WTC11 (cell line): Measurements from ENCODE around the gene PRKAG2. TPM values are rescaled to one million over a fixed set of nuclear protein-coding genes. Genes with fewer than 3 reads are reported as not detected.

Experiments used
- ATAC-seq: fragments of 200-7000 bp; cut with Tn5 transposase; 2 replicates; pipeline ENCODE4 v1.10.0; 2021; ENCODE audit warnings: mild to moderate bottlenecking, moderate library complexity
- CTCF ChIA-PET: fragments of 300-600 bp; sonication (Branson Sonifier 250); formaldehyde crosslinking; loops from one replicate; lab custom pipeline; 2021; ENCODE audit warnings: antibody characterized with exemption; lab: Charles Lee
- POLR2A ChIA-PET: fragments of 350-600 bp; sonication (Branson Sonifier 250); formaldehyde crosslinking; loops from one replicate; lab custom pipeline; 2021; ENCODE audit warnings: antibody characterized with exemption; lab: Charles Lee
- DNase-seq: peaks from one replicate; pipeline ENCODE4 v3.0.0; 2021; ENCODE audit warnings: low spot score
- H3K27ac Mint-ChIP-seq: 2 replicates; pipeline ENCODE4 v1.8.0; 2021; ENCODE audit warnings: mixed read lengths
- H3K27me3 Mint-ChIP-seq: 2 replicates; pipeline ENCODE4 v1.8.0; 2021; ENCODE audit warnings: low read depth, mild to moderate bottlenecking, moderate library complexity, mixed read lengths
- H3K36me3 Mint-ChIP-seq: 2 replicates; pipeline ENCODE4 v1.8.0; 2021; ENCODE audit warnings: mixed read lengths
- H3K4me1 Mint-ChIP-seq: 2 replicates; pipeline ENCODE4 v1.8.0; 2022; ENCODE audit warnings: mixed read lengths
- H3K4me3 Mint-ChIP-seq: 2 replicates; pipeline ENCODE4 v1.8.0; 2021; ENCODE audit warnings: mild to moderate bottlenecking, moderate library complexity, mixed read lengths
- H3K9me3 Mint-ChIP-seq: 2 replicates; pipeline ENCODE4 v1.8.0; 2021; ENCODE audit warnings: mixed read lengths
- ATF1 ChIP-seq: sonication (generic); formaldehyde crosslinking; IDR thresholded peaks from 2 replicates; pipeline ENCODE4 v1.8.1; 2023; ENCODE audit warnings: mild to moderate bottlenecking, moderate library complexity, missing genetic modification reagents
- CREM ChIP-seq: sonication (generic); formaldehyde crosslinking; IDR thresholded peaks from 2 replicates; pipeline ENCODE4 v1.8.1; 2022; ENCODE audit warnings: mild to moderate bottlenecking, missing genetic modification reagents, moderate library complexity
- ELF4 ChIP-seq: sonication (generic); formaldehyde crosslinking; IDR thresholded peaks from 2 replicates; pipeline ENCODE4 v1.8.1; 2022; ENCODE audit warnings: low read depth, mild to moderate bottlenecking, moderate library complexity, missing genetic modification reagents
- ESRRA ChIP-seq: sonication (generic); formaldehyde crosslinking; IDR thresholded peaks from 2 replicates; pipeline ENCODE4 v1.8.1; 2022; ENCODE audit warnings: mild to moderate bottlenecking, missing genetic modification reagents, borderline replicate concordance
- JAZF1 ChIP-seq: fragments of 250-450 bp; sonication (Bioruptor Pico); IDR thresholded peaks from 2 replicates; pipeline ENCODE4 v1.9.0; 2021; ENCODE audit warnings: moderate library complexity, mild to moderate bottlenecking, inconsistent platforms
- MYBL2 ChIP-seq: sonication (generic); formaldehyde crosslinking; IDR thresholded peaks from 2 replicates; pipeline ENCODE4 v1.8.1; 2023; ENCODE audit warnings: mild to moderate bottlenecking, moderate library complexity, missing genetic modification reagents
- NFYB ChIP-seq: sonication (generic); formaldehyde crosslinking; conservative IDR thresholded peaks from 2 replicates; pipeline ENCODE4 v1.8.0; 2022; ENCODE audit warnings: low read depth, missing genetic modification reagents
- NR2C2 ChIP-seq: sonication (generic); formaldehyde crosslinking; IDR thresholded peaks from 2 replicates; pipeline ENCODE4 v1.8.0; 2022; ENCODE audit warnings: mild to moderate bottlenecking, missing genetic modification reagents
- NR3C1 ChIP-seq: sonication (generic); formaldehyde crosslinking; conservative IDR thresholded peaks from 2 replicates; pipeline ENCODE4 v1.8.1; 2023; ENCODE audit warnings: low read depth, mild to moderate bottlenecking, missing genetic modification reagents
- RORB ChIP-seq: fragments of 250-450 bp; sonication (Bioruptor Pico); IDR thresholded peaks from 2 replicates; pipeline ENCODE4 v1.9.0; 2021; ENCODE audit warnings: mild to moderate bottlenecking
- SMAD4 ChIP-seq: sonication (generic); formaldehyde crosslinking; IDR thresholded peaks from 2 replicates; pipeline ENCODE4 v1.8.0; 2022; ENCODE audit warnings: mild to moderate bottlenecking, missing genetic modification reagents
- ZNF121 ChIP-seq: sonication (generic); formaldehyde crosslinking; IDR thresholded peaks from 2 replicates; pipeline ENCODE4 v1.8.0; 2023; ENCODE audit warnings: missing genetic modification reagents
- ZNF263 ChIP-seq: sonication (generic); formaldehyde crosslinking; IDR thresholded peaks from 2 replicates; pipeline ENCODE4 v1.8.1; 2022; ENCODE audit warnings: low read depth, mild to moderate bottlenecking, moderate library complexity, missing genetic modification reagents
- ZNF416 ChIP-seq: fragments of 250-450 bp; sonication (Bioruptor Pico); IDR thresholded peaks from 2 replicates; pipeline ENCODE4 v1.9.0; 2021; ENCODE audit warnings: mild to moderate bottlenecking, inconsistent platforms
- ZNF671 ChIP-seq: fragments of 250-450 bp; sonication (Bioruptor Pico); IDR thresholded peaks from 2 replicates; pipeline ENCODE4 v1.8.0; 2021; ENCODE audit warnings: mild to moderate bottlenecking
- total RNA-seq: library from RNA; stranded (reverse); gene quantifications from 3 replicates; pipeline ENCODE4 v1.2.3, GENCODE V29; 2021
- TF ChIP-seq, protein P1 (sequence below): sonication (generic); formaldehyde crosslinking; IDR thresholded peaks from 2 replicates; pipeline ENCODE4 v1.8.1; 2023; ENCODE audit warnings: mild to moderate bottlenecking, missing genetic modification reagents
- TF ChIP-seq, protein P2 (sequence below): sonication (generic); formaldehyde crosslinking; IDR thresholded peaks from 2 replicates; pipeline ENCODE4 v1.8.1; 2022; ENCODE audit warnings: low read depth, missing genetic modification reagents, borderline replicate concordance
- TF ChIP-seq, protein P3 (sequence below): sonication (generic); formaldehyde crosslinking; IDR thresholded peaks from 2 replicates; pipeline ENCODE4 v1.8.1; 2023; ENCODE audit warnings: mild to moderate bottlenecking, moderate library complexity, missing genetic modification reagents
- TF ChIP-seq, protein P4 (sequence below): fragments of 250-450 bp; sonication (Bioruptor Pico); IDR thresholded peaks from 2 replicates; pipeline ENCODE4 v1.8.0; 2021; ENCODE audit warnings: mild to moderate bottlenecking
- TF ChIP-seq, protein P5 (sequence below): sonication (generic); formaldehyde crosslinking; IDR thresholded peaks from 2 replicates; pipeline ENCODE4 v1.8.1; 2023; ENCODE audit warnings: mild to moderate bottlenecking, missing genetic modification reagents, moderate library complexity
- TF ChIP-seq, protein P6 (sequence below): sonication (generic); formaldehyde crosslinking; IDR thresholded peaks from 2 replicates; pipeline ENCODE4 v1.8.0; 2022; ENCODE audit warnings: mild to moderate bottlenecking, missing genetic modification reagents

Gene PRKAG2
- total RNA-seq, 1 experiment from 2014 or later, result 20.3 TPM

DNA sequence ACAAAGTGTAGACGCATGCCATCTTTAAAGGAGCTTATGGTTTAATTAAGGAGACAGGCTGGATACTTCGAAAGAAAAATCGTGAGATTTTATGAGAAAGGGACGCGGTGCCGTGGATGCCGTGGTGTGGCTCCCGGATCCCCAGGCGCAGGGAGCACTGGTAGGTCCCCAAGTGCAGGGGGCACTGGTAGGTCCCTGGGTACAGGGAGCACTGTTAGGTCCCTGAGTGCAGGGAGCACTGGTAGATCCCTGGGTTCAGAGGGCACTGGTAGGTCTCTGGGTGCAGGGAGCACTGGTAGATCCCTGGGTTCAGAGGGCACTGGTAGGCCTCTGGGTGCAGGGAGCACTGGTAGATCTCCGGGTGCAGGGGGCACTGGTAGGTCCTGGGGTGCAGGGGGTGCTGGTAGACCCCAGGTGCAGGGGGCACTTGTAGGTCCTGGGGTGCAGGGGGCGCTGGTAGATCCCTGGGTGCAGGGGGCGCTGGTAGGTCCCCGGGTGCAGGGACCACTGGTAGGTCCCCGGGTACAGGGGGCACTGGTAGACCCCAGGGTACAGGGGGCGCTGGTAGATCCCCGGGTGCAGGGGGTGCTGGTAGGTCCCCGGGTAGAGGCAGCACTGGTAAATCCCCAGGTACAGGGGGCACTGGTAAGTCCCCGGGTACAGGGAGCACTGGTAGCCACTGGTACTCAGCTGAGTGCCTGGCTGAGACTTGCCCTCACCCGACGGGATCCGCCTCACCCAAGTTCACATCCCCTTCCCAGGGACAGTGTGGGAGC lies 14.1 kb downstream of the PRKAG2 start:
- Mint-ChIP-seq H3K36me3 (no peaks in the 10 kb centered on the region), H3K4me3 (no peak overlapping the region), H3K27ac (no peak overlapping the region; the same call in 1 of the 2 replicates), H3K4me1 (peaks cover 4% of the 10 kb centered on the region), H3K27me3 (no peaks in the 10 kb centered on the region), H3K9me3 (no peaks in the 10 kb centered on the region)
- POLR2A ChIA-PET, result no interaction called here
- no peak for DNase-seq
- TF ChIP-seq CREM (CRISPR knock-in tag), result no peak
- TF ChIP-seq ELF4 (CRISPR knock-in tag), result no peak
- no peak for TF ChIP-seq ATF1 (CRISPR knock-in tag)
- TF ChIP-seq, protein P1, sequence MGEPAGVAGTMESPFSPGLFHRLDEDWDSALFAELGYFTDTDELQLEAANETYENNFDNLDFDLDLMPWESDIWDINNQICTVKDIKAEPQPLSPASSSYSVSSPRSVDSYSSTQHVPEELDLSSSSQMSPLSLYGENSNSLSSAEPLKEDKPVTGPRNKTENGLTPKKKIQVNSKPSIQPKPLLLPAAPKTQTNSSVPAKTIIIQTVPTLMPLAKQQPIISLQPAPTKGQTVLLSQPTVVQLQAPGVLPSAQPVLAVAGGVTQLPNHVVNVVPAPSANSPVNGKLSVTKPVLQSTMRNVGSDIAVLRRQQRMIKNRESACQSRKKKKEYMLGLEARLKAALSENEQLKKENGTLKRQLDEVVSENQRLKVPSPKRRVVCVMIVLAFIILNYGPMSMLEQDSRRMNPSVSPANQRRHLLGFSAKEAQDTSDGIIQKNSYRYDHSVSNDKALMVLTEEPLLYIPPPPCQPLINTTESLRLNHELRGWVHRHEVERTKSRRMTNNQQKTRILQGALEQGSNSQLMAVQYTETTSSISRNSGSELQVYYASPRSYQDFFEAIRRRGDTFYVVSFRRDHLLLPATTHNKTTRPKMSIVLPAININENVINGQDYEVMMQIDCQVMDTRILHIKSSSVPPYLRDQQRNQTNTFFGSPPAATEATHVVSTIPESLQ, result no peak
- TF ChIP-seq NR2C2, result no peak
- no peak for TF ChIP-seq ZNF263 (CRISPR knock-in tag)
- TF ChIP-seq ZNF121, result no peak
- TF ChIP-seq SMAD4, result no peak
- TF ChIP-seq, protein P2, sequence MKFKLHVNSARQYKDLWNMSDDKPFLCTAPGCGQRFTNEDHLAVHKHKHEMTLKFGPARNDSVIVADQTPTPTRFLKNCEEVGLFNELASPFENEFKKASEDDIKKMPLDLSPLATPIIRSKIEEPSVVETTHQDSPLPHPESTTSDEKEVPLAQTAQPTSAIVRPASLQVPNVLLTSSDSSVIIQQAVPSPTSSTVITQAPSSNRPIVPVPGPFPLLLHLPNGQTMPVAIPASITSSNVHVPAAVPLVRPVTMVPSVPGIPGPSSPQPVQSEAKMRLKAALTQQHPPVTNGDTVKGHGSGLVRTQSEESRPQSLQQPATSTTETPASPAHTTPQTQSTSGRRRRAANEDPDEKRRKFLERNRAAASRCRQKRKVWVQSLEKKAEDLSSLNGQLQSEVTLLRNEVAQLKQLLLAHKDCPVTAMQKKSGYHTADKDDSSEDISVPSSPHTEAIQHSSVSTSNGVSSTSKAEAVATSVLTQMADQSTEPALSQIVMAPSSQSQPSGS (CRISPR knock-in tag), result no peak
- CTCF ChIA-PET, result interaction anchor here (0.6 to 1.5 kb wide), 13 partner anchors 12 to 343 kb away, joined by 3 to 13 read pairs (median 4); partner anchors contain the start of genes GALNT11 and RHEB
- ATAC-seq, result no peak

DNA sequence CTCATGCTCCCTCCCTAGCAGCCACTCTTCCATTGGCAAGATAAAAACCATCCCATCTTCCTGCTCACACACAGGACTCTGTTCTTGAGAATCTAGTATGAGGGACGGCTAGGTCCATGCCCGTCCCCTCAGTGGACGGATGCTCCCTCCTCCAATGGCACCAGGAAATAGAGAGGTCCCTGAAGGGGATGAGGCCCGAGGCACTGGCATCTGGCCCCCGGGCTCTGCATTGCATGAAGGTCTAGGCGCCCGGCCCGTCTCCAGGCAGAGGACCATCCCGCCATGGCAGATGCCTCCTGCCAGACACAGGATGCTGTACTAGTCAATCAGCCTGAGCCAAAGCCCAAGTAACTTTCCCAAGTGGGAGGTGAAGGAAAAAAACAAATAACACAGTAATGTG lies 15.0 kb downstream of the PRKAG2 start:
- H3K27ac Mint-ChIP-seq, result no peak overlapping the region

DNA sequence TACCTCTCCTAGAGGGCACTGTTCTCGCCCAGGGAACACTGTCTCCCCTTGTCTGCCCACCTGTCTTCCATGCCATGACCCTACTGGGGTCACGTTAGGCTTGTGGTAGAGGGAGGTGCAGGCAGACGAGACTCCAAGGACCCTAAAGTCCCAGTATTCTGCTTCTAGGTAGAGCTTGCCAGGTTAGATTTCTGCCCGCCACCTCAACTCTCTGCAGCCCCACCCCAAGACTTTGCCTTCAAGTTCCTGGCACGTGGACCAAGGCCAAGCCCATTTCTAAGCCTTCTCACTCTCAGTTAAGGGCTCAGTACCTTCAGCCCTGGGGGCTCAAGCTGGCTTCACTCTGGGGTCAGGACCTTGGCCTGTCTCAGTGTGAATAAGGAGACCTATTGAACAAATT lies 16.1 kb downstream of the PRKAG2 start:
- no peak overlapping the region for H3K27ac Mint-ChIP-seq
- TF ChIP-seq JAZF1 (CRISPR knock-in tag) (no peak), NR3C1 (CRISPR knock-in tag) (no peak), RORB (CRISPR knock-in tag) (no peak), ESRRA (no peak), ZNF121 (no peak), NR2C2 (no peak), ATF1 (CRISPR knock-in tag) (no peak), ZNF671 (CRISPR knock-in tag) (no peak), ZNF416 (CRISPR knock-in tag) (no peak), MYBL2 (CRISPR knock-in tag) (no peak)
- TF ChIP-seq, protein P3, sequence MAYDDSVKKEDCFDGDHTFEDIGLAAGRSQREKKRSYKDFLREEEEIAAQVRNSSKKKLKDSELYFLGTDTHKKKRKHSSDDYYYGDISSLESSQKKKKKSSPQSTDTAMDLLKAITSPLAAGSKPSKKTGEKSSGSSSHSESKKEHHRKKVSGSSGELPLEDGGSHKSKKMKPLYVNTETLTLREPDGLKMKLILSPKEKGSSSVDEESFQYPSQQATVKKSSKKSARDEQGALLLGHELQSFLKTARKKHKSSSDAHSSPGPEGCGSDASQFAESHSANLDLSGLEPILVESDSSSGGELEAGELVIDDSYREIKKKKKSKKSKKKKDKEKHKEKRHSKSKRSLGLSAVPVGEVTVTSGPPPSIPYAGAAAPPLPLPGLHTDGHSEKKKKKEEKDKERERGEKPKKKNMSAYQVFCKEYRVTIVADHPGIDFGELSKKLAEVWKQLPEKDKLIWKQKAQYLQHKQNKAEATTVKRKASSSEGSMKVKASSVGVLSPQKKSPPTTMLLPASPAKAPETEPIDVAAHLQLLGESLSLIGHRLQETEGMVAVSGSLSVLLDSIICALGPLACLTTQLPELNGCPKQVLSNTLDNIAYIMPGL (CRISPR knock-in tag), result no peak
- TF ChIP-seq, protein P4, sequence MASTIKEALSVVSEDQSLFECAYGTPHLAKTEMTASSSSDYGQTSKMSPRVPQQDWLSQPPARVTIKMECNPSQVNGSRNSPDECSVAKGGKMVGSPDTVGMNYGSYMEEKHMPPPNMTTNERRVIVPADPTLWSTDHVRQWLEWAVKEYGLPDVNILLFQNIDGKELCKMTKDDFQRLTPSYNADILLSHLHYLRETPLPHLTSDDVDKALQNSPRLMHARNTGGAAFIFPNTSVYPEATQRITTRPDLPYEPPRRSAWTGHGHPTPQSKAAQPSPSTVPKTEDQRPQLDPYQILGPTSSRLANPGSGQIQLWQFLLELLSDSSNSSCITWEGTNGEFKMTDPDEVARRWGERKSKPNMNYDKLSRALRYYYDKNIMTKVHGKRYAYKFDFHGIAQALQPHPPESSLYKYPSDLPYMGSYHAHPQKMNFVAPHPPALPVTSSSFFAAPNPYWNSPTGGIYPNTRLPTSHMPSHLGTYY (CRISPR knock-in tag), result no peak
- TF ChIP-seq, protein P5, sequence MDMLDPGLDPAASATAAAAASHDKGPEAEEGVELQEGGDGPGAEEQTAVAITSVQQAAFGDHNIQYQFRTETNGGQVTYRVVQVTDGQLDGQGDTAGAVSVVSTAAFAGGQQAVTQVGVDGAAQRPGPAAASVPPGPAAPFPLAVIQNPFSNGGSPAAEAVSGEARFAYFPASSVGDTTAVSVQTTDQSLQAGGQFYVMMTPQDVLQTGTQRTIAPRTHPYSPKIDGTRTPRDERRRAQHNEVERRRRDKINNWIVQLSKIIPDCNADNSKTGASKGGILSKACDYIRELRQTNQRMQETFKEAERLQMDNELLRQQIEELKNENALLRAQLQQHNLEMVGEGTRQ (CRISPR knock-in tag), result no peak
- TF ChIP-seq, protein P6, sequence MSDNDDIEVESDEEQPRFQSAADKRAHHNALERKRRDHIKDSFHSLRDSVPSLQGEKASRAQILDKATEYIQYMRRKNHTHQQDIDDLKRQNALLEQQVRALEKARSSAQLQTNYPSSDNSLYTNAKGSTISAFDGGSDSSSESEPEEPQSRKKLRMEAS, result no peak

More for the DNA sequence above, 15.0 kb downstream of the PRKAG2 start:
- H3K4me1 Mint-ChIP-seq, result no peaks in the 10 kb centered on the region
- DNase-seq (no peak), ATAC-seq (no peak)
- H3K27me3 Mint-ChIP-seq, result no peaks in the 10 kb centered on the region
- POLR2A ChIA-PET, result no interaction called here
- no peaks in the 10 kb centered on the region for H3K36me3 Mint-ChIP-seq
- CTCF ChIA-PET, result no interaction called here
- TF ChIP-seq RORB (CRISPR knock-in tag), result no peak
- no peak for TF ChIP-seq ATF1 (CRISPR knock-in tag)
- no peak for TF ChIP-seq NFYB (CRISPR knock-in tag)
- no peak overlapping the region for H3K4me3 Mint-ChIP-seq
- no peaks in the 10 kb centered on the region for H3K9me3 Mint-ChIP-seq

More for the DNA sequence above, 16.1 kb downstream of the PRKAG2 start:
- H3K27me3 Mint-ChIP-seq, result no peaks in the 10 kb centered on the region
- no peak for ATAC-seq
- CTCF ChIA-PET, result interaction anchor here (2.2 kb wide), 1 partner anchor 78 kb away, joined by 8 read pairs; no protein-coding TSS in a partner anchor
- no peaks in the 10 kb centered on the region for H3K36me3 Mint-ChIP-seq
- POLR2A ChIA-PET, result no interaction called here
- H3K4me1 Mint-ChIP-seq, result peaks cover 3% of the 10 kb centered on the region; the same call in 1 of the 2 replicates
- no peaks in the 10 kb centered on the region for H3K9me3 Mint-ChIP-seq
- no peak for DNase-seq
- H3K4me3 Mint-ChIP-seq, result no peak overlapping the region
